H1 (cell line): ENCODE measurements around the gene BCAS3. TPM values are rescaled to one million over a fixed set of nuclear protein-coding genes. Genes with fewer than 3 reads are reported as not detected.

Experiments
- CTCF ChIA-PET: fragments of 300-600 bp; sonication (Branson Sonifier 250); formaldehyde crosslinking; loops from one replicate; lab custom pipeline; 2021; ENCODE audit not compliant: partially characterized antibody; lab: Charles Lee
- POLR2A ChIA-PET: fragments of 300-600 bp; sonication (Branson Sonifier 250); formaldehyde crosslinking; loops from one replicate; lab custom pipeline; 2021; ENCODE audit warnings: inconsistent platforms; ENCODE audit not compliant: partially characterized antibody; lab: Charles Lee
- DNase-seq, 2 experiments: peaks; one replicate each; pipeline versions ENCODE4 v3.0.0 to v3.0.0-alpha.2; 2010 to 2022; ENCODE audit warnings: low spot score in 2 of 2, low read depth in 1 of 2, mixed read lengths in 1 of 2
- FAIRE-seq: peaks from 2 replicates; lab custom pipeline; 2011; peaks lifted over from hg19 to GRCh38; lab: Jason Lieb, UNC
- H2AFZ ChIP-seq: 2 replicates; pipeline ENCODE4 v1.8.1; 2012; ENCODE audit warnings: low read length, inconsistent platforms
- H2AK5ac ChIP-seq: 2 replicates; pipeline ENCODE4 v1.6.1; 2013; ENCODE audit warnings: low read depth, low read length
- H2BK120ac ChIP-seq: replicated peaks from 2 replicates; pipeline ENCODE3; 2013; ENCODE audit warnings: low read depth, low read length, inconsistent platforms
- H2BK12ac ChIP-seq: 2 replicates; pipeline ENCODE4 v1.6.1; 2013; ENCODE audit warnings: low read depth, low read length
- H2BK15ac ChIP-seq: 2 replicates; pipeline ENCODE4 v1.6.1; 2013; ENCODE audit warnings: low read length
- H2BK20ac ChIP-seq: 2 replicates; pipeline ENCODE4 v1.6.1; 2013; ENCODE audit warnings: low read length
- H2BK5ac ChIP-seq: 2 replicates; pipeline ENCODE4 v1.6.1; 2013; ENCODE audit warnings: low read depth, low read length
- H3K14ac ChIP-seq: 2 replicates; pipeline ENCODE4 v1.6.1; 2013; ENCODE audit warnings: inconsistent platforms; ENCODE audit not compliant: insufficient read length
- H3K18ac ChIP-seq: 2 replicates; pipeline ENCODE4 v1.6.1; 2013; ENCODE audit warnings: low read length; ENCODE audit errors: extremely low read depth
- H3K23ac ChIP-seq: 2 replicates; pipeline ENCODE4 v1.6.1; 2013; ENCODE audit warnings: inconsistent platforms; ENCODE audit not compliant: insufficient read length
- H3K23me2 ChIP-seq: 2 replicates; pipeline ENCODE4 v1.6.1; 2013; ENCODE audit warnings: low read depth, low read length
- H3K27ac ChIP-seq: 2 replicates; pipeline ENCODE4 v1.6.1; 2011; ENCODE audit warnings: low read depth, low read length, inconsistent platforms
- H3K27me3 ChIP-seq, 4 experiments: replicated peaks in 1 of 4; 1 replicate in 1 of 4; 2 replicates in 3 of 4; pipeline versions ENCODE4 v1.6.1 to v1.8.1; 2011 to 2013; ENCODE audit warnings: low read length in 3 of 4, mild to moderate bottlenecking in 3 of 4, inconsistent platforms in 2 of 4, mixed read lengths in 2 of 4, moderate library complexity in 1 of 4; ENCODE audit not compliant: control insufficient read depth in 3 of 4, insufficient read depth in 3 of 4; ENCODE audit errors: extremely low read depth in 1 of 4
- H3K36me3 ChIP-seq, 4 experiments: 2 replicates each; pipeline versions ENCODE4 v1.6.1 to v1.8.1; 2011 to 2013; ENCODE audit warnings: mild to moderate bottlenecking in 4 of 4, low read length in 3 of 4, moderate library complexity in 2 of 4, control low read depth in 1 of 4, inconsistent platforms in 1 of 4; ENCODE audit not compliant: insufficient read depth in 4 of 4, control insufficient read depth in 2 of 4
- H3K4ac ChIP-seq: replicated peaks from 2 replicates; pipeline ENCODE3; 2013; ENCODE audit warnings: low read length, low read depth, mixed read lengths, inconsistent platforms; ENCODE audit not compliant: insufficient read length
- H3K4me1 ChIP-seq, 4 experiments: replicated peaks in 1 of 4; 1 replicate in 1 of 4; 2 replicates in 3 of 4; pipeline versions ENCODE4 v1.6.1 to v1.8.1; 2011 to 2013; ENCODE audit warnings: low read length in 3 of 4, inconsistent platforms in 2 of 4, mixed read lengths in 1 of 4; ENCODE audit not compliant: insufficient read depth in 4 of 4, control insufficient read depth in 3 of 4
- H3K4me2 ChIP-seq, 2 experiments: 2 replicates each; pipeline versions ENCODE4 v1.6.1 to v1.8.1; 2011 to 2013; ENCODE audit warnings: low read depth in 2 of 2, low read length in 2 of 2, control low read depth in 1 of 2, inconsistent platforms in 1 of 2, mild to moderate bottlenecking in 1 of 2; ENCODE audit not compliant: insufficient read depth in 1 of 2
- H3K4me3 ChIP-seq, 4 experiments: fragments of 200-600, 300-600 bp in 1 of 4; sonication (generic), shearing (Covaris generic), sonication (Bioruptor Twin) in 1 of 4; 2 replicates each; pipeline versions ENCODE4 v1.5.1 to v1.8.1; 2011 to 2016; ENCODE audit warnings: low read length in 4 of 4, low read depth in 3 of 4, control low read depth in 2 of 4, inconsistent platforms in 2 of 4, mild to moderate bottlenecking in 2 of 4, mixed read lengths in 1 of 4, moderate library complexity in 1 of 4; ENCODE audit not compliant: insufficient read depth in 2 of 4; ENCODE audit errors: extremely low read depth in 1 of 4
- H3K56ac ChIP-seq: replicated peaks from 2 replicates; pipeline ENCODE3; 2013; ENCODE audit warnings: low read depth, mild to moderate bottlenecking, mixed read lengths, low read length, inconsistent platforms; ENCODE audit not compliant: insufficient read length
- H3K79me1 ChIP-seq: 2 replicates; pipeline ENCODE4 v1.6.1; 2013; ENCODE audit warnings: low read depth, low read length, control low read depth
- H3K79me2 ChIP-seq, 2 experiments: 2 replicates each; pipeline versions ENCODE4 v1.6.1 to v1.8.1; 2012 to 2013; ENCODE audit warnings: low read length in 2 of 2, mild to moderate bottlenecking in 2 of 2, inconsistent platforms in 1 of 2; ENCODE audit not compliant: insufficient read depth in 2 of 2, control insufficient read depth in 1 of 2
- H3K9ac ChIP-seq, 4 experiments: replicated peaks in 1 of 4; 1 replicate in 1 of 4; 2 replicates in 3 of 4; pipeline versions ENCODE4 v1.6.1 to v1.8.1; 2011 to 2013; ENCODE audit warnings: low read depth in 3 of 4, low read length in 3 of 4, control low read depth in 2 of 4, mild to moderate bottlenecking in 2 of 4, moderate library complexity in 2 of 4, inconsistent platforms in 1 of 4; ENCODE audit errors: extremely low read depth in 1 of 4
- H3K9me3 ChIP-seq, 2 experiments: 2 replicates each; pipeline versions ENCODE4 v1.6.1 to v1.8.1; 2012 to 2013; ENCODE audit warnings: mild to moderate bottlenecking in 2 of 2, moderate library complexity in 2 of 2, control low read depth in 1 of 2, inconsistent platforms in 1 of 2, low read depth in 1 of 2, low read length in 1 of 2, mixed read lengths in 1 of 2; ENCODE audit not compliant: insufficient read depth in 2 of 2
- H4K20me1 ChIP-seq, 2 experiments: replicated peaks in 1 of 2; 2 replicates each; pipeline versions ENCODE3 to v1.8.1; 2011 to 2013; ENCODE audit warnings: inconsistent platforms in 2 of 2, low read length in 2 of 2, mild to moderate bottlenecking in 1 of 2; ENCODE audit not compliant: insufficient read depth in 2 of 2, control insufficient read depth in 1 of 2
- H4K5ac ChIP-seq: 2 replicates; pipeline ENCODE4 v1.6.1; 2013; ENCODE audit warnings: low read length, low read depth, mixed read lengths, inconsistent platforms; ENCODE audit not compliant: insufficient read length
- H4K8ac ChIP-seq: 2 replicates; pipeline ENCODE4 v1.8.0; 2013; ENCODE audit warnings: mild to moderate bottlenecking, moderate library complexity, low read length, inconsistent platforms; ENCODE audit not compliant: insufficient read depth; ENCODE audit errors: extremely low read depth
- H4K91ac ChIP-seq: replicated peaks from 2 replicates; pipeline ENCODE3; 2013; ENCODE audit warnings: low read length, mixed read lengths, inconsistent platforms; ENCODE audit not compliant: insufficient read length
- CBX8 ChIP-seq: fragments of 300-800, 300-1000 bp; sonication (generic); IDR thresholded peaks from 2 replicates; pipeline ENCODE4 v1.7.1; 2016; ENCODE audit warnings: low read depth, low read length, borderline replicate concordance
- CEBPB ChIP-seq: IDR thresholded peaks from 2 replicates; pipeline ENCODE4 v1.6.1; 2012; ENCODE audit warnings: low read depth, low read length
- KDM1A ChIP-seq: fragments of 200-600, 300-600 bp; sonication (generic); IDR thresholded peaks from 2 replicates; pipeline ENCODE4 v1.7.1; 2016; ENCODE audit warnings: mild to moderate bottlenecking, low read length, borderline replicate concordance
- MAFK ChIP-seq: IDR thresholded peaks from 2 replicates; pipeline ENCODE4 v1.6.1; 2012; ENCODE audit warnings: low read depth, mild to moderate bottlenecking, improper control_type of control experiment, low read length
- POU5F1 ChIP-seq: IDR thresholded peaks from 2 replicates; pipeline ENCODE4 v1.6.1; 2011; ENCODE audit warnings: low read depth, mild to moderate bottlenecking, low read length, moderate library complexity
- RBBP5 ChIP-seq: IDR thresholded peaks from 2 replicates; pipeline ENCODE4 v1.7.1; 2012; ENCODE audit warnings: low read depth, mild to moderate bottlenecking, inconsistent platforms, low read length, moderate library complexity, borderline replicate concordance
- SP2 ChIP-seq: IDR thresholded peaks from 2 replicates; pipeline ENCODE4 v1.6.1; 2012; ENCODE audit warnings: mild to moderate bottlenecking, low read length, inconsistent platforms
- SUZ12 ChIP-seq: fragments of 200-600 bp; sonication (generic); IDR thresholded peaks from 2 replicates; pipeline ENCODE4 v1.6.1; 2012; ENCODE audit warnings: mild to moderate bottlenecking, inconsistent platforms, low read length, moderate library complexity, mixed read lengths
- ZNF274 ChIP-seq: IDR thresholded peaks from 2 replicates; pipeline ENCODE4 v1.7.0; 2012; ENCODE audit warnings: low read length, borderline replicate concordance; ENCODE audit errors: extremely low read depth
- WGBS, 2 experiments: shearing (Covaris generic) in 1 of 2; methylation state at CpG; one replicate each; pipeline versions ENCODE4 v1.1.6 to v1.1.7; 2013 to 2015; ENCODE audit warnings: low lambda C conversion rate in 2 of 2, mixed read lengths in 2 of 2, inconsistent platforms in 1 of 2, low coverage in 1 of 2, missing lambda C conversion rate in 1 of 2; ENCODE audit not compliant: insufficient replicate concordance in 2 of 2, insufficient coverage in 1 of 2, insufficient read length in 1 of 2; ENCODE audit errors: extremely low coverage in 1 of 2, missing lambda C conversion rate in 1 of 2; 5-methylcytosine and 5-hydroxymethylcytosine counted together
- polyA plus RNA-seq, 7 experiments: library from polyadenylated mRNA; depleted of rRNA in 3 of 7; stranded (reverse) in 5 of 7; unstranded in 2 of 7; fragments of >200 nt in 5 of 7; fragments of 200-250 nt in 2 of 7; gene quantifications; 1 replicate in 5 of 7; 2 replicates in 1 of 7; 4 replicates in 1 of 7; pipeline versions ENCODE4 v1.2.1 to v1.2.3, GENCODE V29; 2011 to 2013; ENCODE audit warnings: missing spikeins in 2 of 7, mixed read lengths in 2 of 7
- total RNA-seq: library from RNA; stranded (reverse); fragmentation: NEBNext Ultra II Directional; extraction: Animal tissue kit (Norgen Biotek cat#: 25700); gene quantifications from 2 replicates; pipeline ENCODE4 v1.2.1, GENCODE V29; 2021
- TF ChIP-seq, protein P1 (sequence below): IDR thresholded peaks from 2 replicates; pipeline ENCODE4 v1.6.1; 2012; ENCODE audit warnings: low read length, inconsistent platforms

BCAS3 gene
- total and polyA plus RNA-seq, 2 of the 8 experiments (the other 6 are each of a cell fraction or from before 2014, with no cell fraction given) = 9.9 to 13.3 TPM

DNA sequence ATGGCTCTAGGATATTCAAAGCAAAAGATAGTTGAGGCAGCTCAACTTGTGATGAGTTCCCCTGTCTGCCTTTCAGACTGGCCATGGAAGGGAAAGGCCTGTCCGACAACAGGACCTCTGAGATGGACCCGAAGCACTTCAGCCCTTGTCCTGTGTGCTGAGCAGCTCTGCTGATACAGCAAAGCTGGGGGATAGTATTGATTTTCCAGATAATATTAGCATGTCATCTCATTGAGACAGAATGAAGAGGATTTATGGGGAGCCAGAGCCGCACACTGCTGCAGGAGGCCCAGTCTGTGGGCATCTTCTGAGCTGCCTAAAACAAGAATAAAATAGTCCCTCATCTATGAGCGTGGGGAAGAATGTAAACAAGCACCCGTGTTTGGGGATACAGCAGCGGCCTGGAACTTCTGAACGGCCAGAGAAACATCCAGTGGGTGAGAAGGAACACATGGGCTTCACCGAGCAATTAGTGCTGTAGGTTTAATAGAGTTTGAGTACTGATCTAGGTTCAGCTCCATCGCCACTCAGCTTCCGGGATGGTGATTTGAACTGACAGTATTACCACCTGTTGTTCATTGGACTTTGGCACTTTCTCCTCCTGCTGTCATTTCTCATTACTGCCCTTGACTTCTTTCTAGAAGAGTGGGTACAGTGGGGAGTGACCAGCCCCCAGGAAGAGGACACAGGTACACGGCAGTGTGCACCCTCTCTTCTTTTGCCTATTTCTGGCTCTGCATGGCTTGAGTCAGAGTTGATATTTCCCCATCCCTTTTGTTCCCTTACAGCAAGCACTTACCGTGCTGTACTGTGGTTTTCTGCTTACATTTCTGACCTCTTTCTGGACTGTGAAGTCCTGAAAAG, 625.5 kb downstream of the BCAS3 start:
- Histone ChIP-seq H3K14ac (no peak overlapping the region), H3K9me3 (no peaks in the 10 kb centered on the region), H2BK12ac (no peak overlapping the region), H2AK5ac (no peak overlapping the region), H3K4me2 (no peak overlapping the region), H3K23ac (no peak overlapping the region), H3K9ac (no peak overlapping the region), H2BK120ac (no peak overlapping the region), H4K8ac (no peak overlapping the region), H3K79me2 (no peaks in the 10 kb centered on the region), H2BK15ac (no peak overlapping the region), H3K56ac (no peak overlapping the region), H3K4me3 (no peak overlapping the region), H4K20me1 (no peaks in the 10 kb centered on the region), H3K18ac (no peak overlapping the region), H2BK5ac (no peak overlapping the region), H3K4ac (no peak overlapping the region), H4K91ac (no peak overlapping the region), H4K5ac (no peak overlapping the region), H2BK20ac (no peak overlapping the region), H3K27ac (no peak overlapping the region), H3K27me3 (no peaks in the 10 kb centered on the region), H3K36me3 (no peaks in the 10 kb centered on the region), H2AFZ (no peak overlapping the region), H3K79me1 (no peaks in the 10 kb centered on the region), H3K4me1 (peaks cover 0 to 3% (median 0%) of the 10 kb centered on the region in 4 experiments; a peak in 3 of 7 replicates), H3K23me2 (no peaks in the 10 kb centered on the region)
- no peak for DNase-seq
- ChIA-PET POLR2A (no interaction called here), CTCF (interaction anchor here (1.4 kb wide), 1 partner anchor 11 kb away, joined by 3 read pairs; no protein-coding TSS in a partner anchor)
- WGBS, 2 experiments = 91% methylated on average over 12 of the region's 12 CpGs; no CpG with 5 or more reads in 1 of the 2 experiments
- FAIRE-seq = no peak
- no peak for TF ChIP-seq CEBPB
- TF ChIP-seq SUZ12 = no peak
- TF ChIP-seq MAFK = no peak
- no peak for TF ChIP-seq SP2
- no peak for TF ChIP-seq POU5F1
- no peak for TF ChIP-seq RBBP5
- TF ChIP-seq CBX8 = no peak
- TF ChIP-seq, protein P1, sequence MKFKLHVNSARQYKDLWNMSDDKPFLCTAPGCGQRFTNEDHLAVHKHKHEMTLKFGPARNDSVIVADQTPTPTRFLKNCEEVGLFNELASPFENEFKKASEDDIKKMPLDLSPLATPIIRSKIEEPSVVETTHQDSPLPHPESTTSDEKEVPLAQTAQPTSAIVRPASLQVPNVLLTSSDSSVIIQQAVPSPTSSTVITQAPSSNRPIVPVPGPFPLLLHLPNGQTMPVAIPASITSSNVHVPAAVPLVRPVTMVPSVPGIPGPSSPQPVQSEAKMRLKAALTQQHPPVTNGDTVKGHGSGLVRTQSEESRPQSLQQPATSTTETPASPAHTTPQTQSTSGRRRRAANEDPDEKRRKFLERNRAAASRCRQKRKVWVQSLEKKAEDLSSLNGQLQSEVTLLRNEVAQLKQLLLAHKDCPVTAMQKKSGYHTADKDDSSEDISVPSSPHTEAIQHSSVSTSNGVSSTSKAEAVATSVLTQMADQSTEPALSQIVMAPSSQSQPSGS = no peak
- TF ChIP-seq ZNF274 = no peak
- no peak for TF ChIP-seq KDM1A
